ENCODE results near the gene CPA4.

DNA sequence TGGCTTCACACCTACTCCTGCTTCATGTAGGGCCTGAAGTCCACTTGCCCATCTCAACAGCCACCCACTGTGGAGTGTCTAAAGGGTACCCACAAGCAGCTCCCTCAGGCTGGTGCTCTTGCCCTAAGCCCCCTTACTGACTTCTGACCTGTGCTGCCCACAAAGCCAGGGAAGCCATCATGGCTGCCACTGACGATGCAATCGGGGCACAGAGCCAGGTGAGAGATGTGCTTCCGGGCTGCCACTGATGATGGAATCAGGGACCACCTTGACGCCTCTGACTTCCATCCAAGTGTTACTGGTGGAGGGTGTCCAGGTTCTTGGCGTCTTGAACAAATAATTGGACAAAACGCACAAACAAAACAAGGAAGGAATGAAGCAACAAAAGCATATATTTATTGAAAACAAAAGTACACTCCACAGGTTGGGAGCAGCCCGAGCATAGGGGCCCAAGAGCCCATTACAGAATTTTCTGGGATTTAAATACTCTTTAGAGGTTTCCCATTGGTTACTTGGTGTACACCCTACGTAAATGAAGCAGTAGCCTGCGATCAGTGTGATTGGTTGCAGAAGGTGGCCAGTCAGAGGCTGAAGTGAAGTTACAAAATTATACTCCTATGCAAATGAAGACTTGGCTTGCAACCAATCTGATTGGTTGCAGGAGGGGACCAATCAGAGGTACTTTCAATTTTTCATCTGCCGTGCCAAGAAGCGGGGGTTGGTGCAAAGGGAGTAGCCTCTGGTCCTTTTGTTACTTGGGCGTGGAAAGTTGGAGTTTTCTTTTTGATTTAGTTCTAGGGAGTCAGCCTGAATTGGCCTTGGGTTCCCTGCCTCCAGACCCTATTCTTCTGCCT, 21.8 kb upstream of the CPA4 start:
- TF ChIP-seq CTCF (IDR thresholded peaks at IDR 0.05) (no peak), POLR2A (IDR thresholded peaks at IDR 0.05) (no peak), POLR2AphosphoS5 (IDR thresholded peaks at IDR 0.05) (no peak)

Measured in transverse colon (tissue), 4 donors.